Body of pancreas (tissue), 4 donors: ENCODE results near the gene PTPRZ1.

Source experiments
- POLR2A ChIP-seq, 3 donors: fragments of 450-650 bp; IDR thresholded peaks; one replicate each; pipeline ENCODE4 v1.6.1; 2016; ENCODE audit warnings: antibody characterized with exemption in 3 of 3, mild to moderate bottlenecking in 2 of 3
- TF ChIP-seq, protein P1 (sequence below), 7 experiments: fragments of 450-650 bp in 4 of 7; fragments of 200-600 bp in 3 of 7; sonication (generic) in 3 of 7; IDR thresholded peaks; one replicate each; pipeline ENCODE4 v1.5.1; 2016 to 2019; ENCODE audit warnings: antibody characterized with exemption in 7 of 7

GRCh38 chr7:121954803-121955202, 81.8 kb downstream of the PTPRZ1 start:
- TF ChIP-seq, protein P1, sequence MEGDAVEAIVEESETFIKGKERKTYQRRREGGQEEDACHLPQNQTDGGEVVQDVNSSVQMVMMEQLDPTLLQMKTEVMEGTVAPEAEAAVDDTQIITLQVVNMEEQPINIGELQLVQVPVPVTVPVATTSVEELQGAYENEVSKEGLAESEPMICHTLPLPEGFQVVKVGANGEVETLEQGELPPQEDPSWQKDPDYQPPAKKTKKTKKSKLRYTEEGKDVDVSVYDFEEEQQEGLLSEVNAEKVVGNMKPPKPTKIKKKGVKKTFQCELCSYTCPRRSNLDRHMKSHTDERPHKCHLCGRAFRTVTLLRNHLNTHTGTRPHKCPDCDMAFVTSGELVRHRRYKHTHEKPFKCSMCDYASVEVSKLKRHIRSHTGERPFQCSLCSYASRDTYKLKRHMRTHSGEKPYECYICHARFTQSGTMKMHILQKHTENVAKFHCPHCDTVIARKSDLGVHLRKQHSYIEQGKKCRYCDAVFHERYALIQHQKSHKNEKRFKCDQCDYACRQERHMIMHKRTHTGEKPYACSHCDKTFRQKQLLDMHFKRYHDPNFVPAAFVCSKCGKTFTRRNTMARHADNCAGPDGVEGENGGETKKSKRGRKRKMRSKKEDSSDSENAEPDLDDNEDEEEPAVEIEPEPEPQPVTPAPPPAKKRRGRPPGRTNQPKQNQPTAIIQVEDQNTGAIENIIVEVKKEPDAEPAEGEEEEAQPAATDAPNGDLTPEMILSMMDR (IDR thresholded peaks at IDR 0.05): no peak
- TF ChIP-seq POLR2A (IDR thresholded peaks at IDR 0.05): no peak
